Measurements from ENCODE around the gene BAG1.

The BAG1 gene

GRCh38 chr9:33254211-33254610, 10.3 kb downstream of the BAG1 start:
- no peak for TF ChIP-seq CTCF (IDR thresholded peaks at IDR 0.05; ENCODE audit: low read depth, low read length)
- H3K4me3 ChIP-seq (ENCODE audit: low read depth, low read length), result no peak overlapping the region

- H3K4me3 ChIP-seq (ENCODE audit: low read depth, low read length), result no peak overlapping the region
- no peak for TF ChIP-seq CTCF (IDR thresholded peaks at IDR 0.05; ENCODE audit: low read depth, low read length)
Measured at GRCh38 chr9:33250458-33250995, 14.0 kb downstream of the BAG1 start.

GRCh38 chr9:33249983-33250382, 14.5 kb downstream of the BAG1 start:
- TF ChIP-seq CTCF (IDR thresholded peaks at IDR 0.05; ENCODE audit: low read depth, low read length), result no peak
- H3K4me3 ChIP-seq (ENCODE audit: low read depth, low read length), result no peak overlapping the region

GRCh38 chr9:33249087-33249658, 15.3 kb downstream of the BAG1 start:
- no peak for TF ChIP-seq CTCF (IDR thresholded peaks at IDR 0.05; ENCODE audit: low read depth, low read length)
- H3K4me3 ChIP-seq (ENCODE audit: low read depth, low read length), result no peak overlapping the region

- no peak overlapping the region for H3K4me3 ChIP-seq (ENCODE audit: low read depth, low read length)
- TF ChIP-seq CTCF (IDR thresholded peaks at IDR 0.05; ENCODE audit: low read depth, low read length), result no peak
Measured at GRCh38 chr9:33248606-33249005, 15.9 kb downstream of the BAG1 start.

GRCh38 chr9:33246269-33246860, 18.1 kb downstream of the BAG1 start:
- no peak overlapping the region for H3K4me3 ChIP-seq (ENCODE audit: low read depth, low read length)
- no peak for TF ChIP-seq CTCF (IDR thresholded peaks at IDR 0.05; ENCODE audit: low read depth, low read length)

GRCh38 chr9:33245341-33245740, 19.2 kb downstream of the BAG1 start:
- no peak for TF ChIP-seq CTCF (IDR thresholded peaks at IDR 0.05; ENCODE audit: low read depth, low read length)
- H3K4me3 ChIP-seq (ENCODE audit: low read depth, low read length), result no peak overlapping the region
